GM21528 (cell line): Measurements from ENCODE around the gene DPYSL4.

ENCODE experiments used
- ATAC-seq: cut with Tn5 transposase; IDR thresholded peaks from one replicate; pipeline ENCODE4 v1.9.1; 2021; ENCODE audit warnings: mild to moderate bottlenecking, moderate library complexity; ENCODE audit not compliant: unreplicated experiment, low FRiP score

DPYSL4 gene

GRCh38 chr10:132238371-132239125 is 51.8 kb downstream of the DPYSL4 start:
- no peak for ATAC-seq

- ATAC-seq = no peak
Observed at GRCh38 chr10:132239126-132240031, 52.6 kb downstream of the DPYSL4 start.

GRCh38 chr10:132240156-132240555 is 53.4 kb downstream of the DPYSL4 start:
- no peak for ATAC-seq

- no peak for ATAC-seq
Observed at GRCh38 chr10:132240581-132240980, 53.8 kb downstream of the DPYSL4 start.

- no peak for ATAC-seq
Observed at GRCh38 chr10:132241086-132241485, 54.3 kb downstream of the DPYSL4 start.

- ATAC-seq = no peak
Observed at GRCh38 chr10:132241496-132241895, 54.7 kb downstream of the DPYSL4 start.

- no peak for ATAC-seq
Observed at GRCh38 chr10:132242103-132242840, 55.5 kb downstream of the DPYSL4 start.

- no peak for ATAC-seq
Observed at GRCh38 chr10:132243141-132243540, 56.4 kb downstream of the DPYSL4 start.

- ATAC-seq = no peak
Observed at GRCh38 chr10:132243626-132244025, 56.9 kb downstream of the DPYSL4 start.

GRCh38 chr10:132245056-132245455 is 58.3 kb downstream of the DPYSL4 start:
- ATAC-seq = no peak

- no peak for ATAC-seq
Observed at GRCh38 chr10:132246296-132246695, 59.5 kb downstream of the DPYSL4 start.

GRCh38 chr10:132247943-132248342 is 61.2 kb downstream of the DPYSL4 start:
- no peak for ATAC-seq

- no peak for ATAC-seq
Observed at GRCh38 chr10:132248455-132249225, 61.9 kb downstream of the DPYSL4 start.

GRCh38 chr10:132249226-132249724 is 62.5 kb downstream of the DPYSL4 start:
- no peak for ATAC-seq

GRCh38 chr10:132249824-132250375 is 63.2 kb downstream of the DPYSL4 start:
- ATAC-seq = no peak

- no peak for ATAC-seq
Observed at GRCh38 chr10:132250481-132251475, 64.0 kb downstream of the DPYSL4 start.

- ATAC-seq = no peak
Observed at GRCh38 chr10:132251928-132252327, 65.2 kb downstream of the DPYSL4 start.

GRCh38 chr10:132252412-132252811 is 65.7 kb downstream of the DPYSL4 start:
- no peak for ATAC-seq
